A549 (cell line): ENCODE measurements around the gene ZNF101. TPM values are rescaled to one million over a fixed set of nuclear protein-coding genes. Genes with fewer than 3 reads are reported as not detected.

ENCODE experiments used
- ATAC-seq, 2 experiments: fragments of 200-7000 bp in 1 of 2; fragments of >200 bp in 1 of 2; cut with Nextera tagmentation in 1 of 2; cut with Tn5 transposase in 1 of 2; 3 replicates each; pipeline versions ENCODE4 v1.8.0 to v1.9.1; 2018 to 2020; ENCODE audit warnings: mild to moderate bottlenecking in 1 of 2, moderate library complexity in 1 of 2
- CTCF ChIA-PET: fragments of 300-600 bp; sonication (Branson Sonifier 250); formaldehyde crosslinking; extraction: SDS; loops from one replicate; lab custom pipeline; 2021; ENCODE audit warnings: antibody characterized with exemption, inconsistent platforms; lab: Yijun Ruan, JAX
- POLR2A ChIA-PET: fragments of 350-600 bp; formaldehyde crosslinking; extraction: SDS; loops from one replicate; lab custom pipeline; 2021; ENCODE audit warnings: antibody characterized with exemption, inconsistent platforms; lab: Yijun Ruan, JAX
- DNase-seq, 2 experiments: peaks; one replicate each; pipeline versions ENCODE4 v3.0.0 to v3.0.0-alpha.2; 2011 to 2016; ENCODE audit warnings: low read depth in 1 of 2, low spot score in 1 of 2
- FAIRE-seq: peaks from 2 replicates; lab custom pipeline; 2011; peaks lifted over from hg19 to GRCh38; lab: Jason Lieb, UNC
- H3K27ac ChIP-seq, 2 experiments: fragments of >200 bp; sonication (Bioruptor Twin); formaldehyde crosslinking; 3 replicates each; pipeline ENCODE4 v1.5.1; 2016 to 2017
- H3K4me1 ChIP-seq: fragments of >200 bp; sonication (Bioruptor Twin); formaldehyde crosslinking; 3 replicates; pipeline ENCODE4 v1.6.1; 2016
- H3K4me2 ChIP-seq: fragments of >200 bp; sonication (Bioruptor Twin); formaldehyde crosslinking; 3 replicates; pipeline ENCODE4 v1.6.1; 2016
- H3K4me3 ChIP-seq: fragments of >200 bp; sonication (Bioruptor Twin); formaldehyde crosslinking; 3 replicates; pipeline ENCODE4 v1.5.1; 2016
- H3K9me3 ChIP-seq: fragments of >200 bp; sonication (Bioruptor Twin); formaldehyde crosslinking; 3 replicates; pipeline ENCODE4 v1.6.1; 2016
- BCL3 ChIP-seq: fragments of >200 bp; sonication (Bioruptor Twin); formaldehyde crosslinking; IDR thresholded peaks from 3 replicates; pipeline ENCODE4 v1.6.1; 2016
- BHLHE40 ChIP-seq: IDR thresholded peaks from 2 replicates; pipeline ENCODE4 v1.6.1; 2012; ENCODE audit warnings: low read depth, low read length, inconsistent platforms
- CBX8 ChIP-seq: fragments of 200-600 bp; sonication (generic); IDR thresholded peaks from 2 replicates; pipeline ENCODE4 v1.6.1; 2016
- CEBPB ChIP-seq, 2 experiments: fragments of >200 bp in 1 of 2; sonication (Bioruptor Twin) in 1 of 2; formaldehyde crosslinking in 1 of 2; IDR thresholded peaks; 2 replicates each; pipeline ENCODE4 v1.6.1; 2012 to 2016
- CHD4 ChIP-seq: fragments of 200-600 bp; sonication (generic); IDR thresholded peaks from 2 replicates; pipeline ENCODE4 v1.6.1; 2016; ENCODE audit warnings: antibody characterized with exemption, mild to moderate bottlenecking, borderline replicate concordance
- CTCF ChIP-seq: fragments of >200 bp; sonication (Bioruptor Twin); formaldehyde crosslinking; IDR thresholded peaks from 3 replicates; pipeline ENCODE4 v1.5.1; 2016
- E2F6 ChIP-seq: IDR thresholded peaks from 2 replicates; pipeline ENCODE4 v1.6.1; 2012; ENCODE audit warnings: low read depth, borderline replicate concordance
- EHF ChIP-seq: fragments of 250-450 bp; sonication (Bioruptor Pico); IDR thresholded peaks from 2 replicates; pipeline ENCODE4 v1.5.0; 2020; ENCODE audit warnings: mild to moderate bottlenecking
- EHMT2 ChIP-seq: fragments of 200-600 bp; sonication (generic); IDR thresholded peaks from 2 replicates; pipeline ENCODE4 v1.6.1; 2016; ENCODE audit warnings: antibody characterized with exemption, low read depth, mild to moderate bottlenecking, moderate library complexity
- ESRRA ChIP-seq: fragments of 150-350 bp; IDR thresholded peaks from 2 replicates; pipeline ENCODE4 v1.6.1; 2014; ENCODE audit warnings: mild to moderate bottlenecking, low read length, borderline replicate concordance
- GATA3 ChIP-seq: IDR thresholded peaks from 2 replicates; pipeline ENCODE4 v1.6.1; 2012; ENCODE audit warnings: borderline replicate concordance
- HDAC2 ChIP-seq: fragments of 200-600 bp; sonication (generic); IDR thresholded peaks from 2 replicates; pipeline ENCODE4 v1.6.1; 2016
- HEYL ChIP-seq: fragments of 250-450 bp; sonication (Bioruptor Pico); IDR thresholded peaks from 2 replicates; pipeline ENCODE4 v1.8.0; 2021; ENCODE audit warnings: mild to moderate bottlenecking, moderate library complexity
- HOXB13 ChIP-seq: fragments of 250-450 bp; sonication (Bioruptor Pico); IDR thresholded peaks from 2 replicates; pipeline ENCODE4 v1.5.0; 2020; ENCODE audit warnings: low read depth, mild to moderate bottlenecking, moderate library complexity
- HOXB5 ChIP-seq: fragments of 250-450 bp; sonication (Bioruptor Pico); IDR thresholded peaks from 2 replicates; pipeline ENCODE4 v1.5.0; 2020; ENCODE audit warnings: mild to moderate bottlenecking, moderate library complexity
- JUN ChIP-seq, 2 experiments: fragments of >200 bp; sonication (Bioruptor Twin); formaldehyde crosslinking; IDR thresholded peaks; 2 replicates in 1 of 2; 3 replicates in 1 of 2; pipeline ENCODE4 v1.6.1; 2016 to 2017
- JUNB ChIP-seq: fragments of >200 bp; sonication (Bioruptor Twin); formaldehyde crosslinking; IDR thresholded peaks from 2 replicates; pipeline ENCODE4 v1.6.1; 2016
- KDM5A ChIP-seq: fragments of 200-600 bp; sonication (generic); IDR thresholded peaks from 2 replicates; pipeline ENCODE4 v1.6.1; 2016; ENCODE audit warnings: antibody characterized with exemption, mild to moderate bottlenecking
- MAZ ChIP-seq: fragments of 150-350 bp; IDR thresholded peaks from 2 replicates; pipeline ENCODE4 v1.6.1; 2014; ENCODE audit warnings: antibody characterized with exemption, low read depth, low read length, borderline replicate concordance
- MYC ChIP-seq: IDR thresholded peaks from 2 replicates; pipeline ENCODE4 v1.6.1; 2012; ENCODE audit warnings: mild to moderate bottlenecking, inconsistent platforms, low read length, improper control_type of control experiment, borderline replicate concordance
- POLR2A ChIP-seq: IDR thresholded peaks from 2 replicates; pipeline ENCODE4 v1.6.1; 2012; ENCODE audit warnings: mild to moderate bottlenecking, low read length
- SREBF2 ChIP-seq: fragments of 450-650 bp; IDR thresholded peaks from 2 replicates; pipeline ENCODE4 v1.6.1; 2014; ENCODE audit warnings: mild to moderate bottlenecking, moderate library complexity
- TFCP2L1 ChIP-seq: fragments of 250-450 bp; sonication (Bioruptor Pico); IDR thresholded peaks from 2 replicates; pipeline ENCODE4 v1.5.0; 2021; ENCODE audit warnings: mild to moderate bottlenecking
- TP53 ChIP-seq: fragments of 250-450 bp; sonication (Bioruptor Pico); IDR thresholded peaks from 2 replicates; pipeline ENCODE4 v1.5.0; 2021; ENCODE audit warnings: mild to moderate bottlenecking, moderate library complexity
- ZC3H11A ChIP-seq: fragments of 450-650 bp; IDR thresholded peaks from 2 replicates; pipeline ENCODE4 v1.6.1; 2014; ENCODE audit warnings: antibody characterized with exemption, mild to moderate bottlenecking
- ZNF302 ChIP-seq: fragments of 250-450 bp; sonication (Bioruptor Pico); IDR thresholded peaks from 2 replicates; pipeline ENCODE4 v1.9.0; 2021; ENCODE audit warnings: inconsistent platforms, mild to moderate bottlenecking, moderate library complexity
- WGBS: methylation state at CpG from one replicate; pipeline ENCODE4 v1.1.6; 2017; ENCODE audit errors: missing lambda C conversion rate; 5-methylcytosine and 5-hydroxymethylcytosine counted together
- polyA plus RNA-seq, 4 experiments: library from polyadenylated mRNA; depleted of rRNA in 3 of 4; stranded (reverse); fragments of >200 nt; fragmentation: RNase III in 1 of 4; extraction: RNeasy Plus Mini Kit Qiagen cat#74134 plus additional on column Dnase treatment in 1 of 4; gene quantifications; 2 replicates in 3 of 4; 3 replicates in 1 of 4; pipeline ENCODE4 v1.2.3, GENCODE V29; 2011 to 2017
- TF ChIP-seq, protein P1 (sequence below): IDR thresholded peaks from 2 replicates; pipeline ENCODE4 v1.6.1; 2012
- TF ChIP-seq, protein P2 (sequence below): IDR thresholded peaks from 2 replicates; pipeline ENCODE4 v1.6.1; 2012
- TF ChIP-seq, protein P3 (sequence below): fragments of 250-450 bp; sonication (Bioruptor Pico); IDR thresholded peaks from 2 replicates; pipeline ENCODE4 v1.5.0; 2021; ENCODE audit warnings: mild to moderate bottlenecking, moderate library complexity, borderline replicate concordance

Gene ZNF101
- polyA plus RNA-seq, 2 of the 4 experiments (the other 2 are of a cell fraction) = 4.9 to 7.4 TPM

- ATAC-seq = no peak
- H3K9me3 ChIP-seq = no peaks in the 10 kb centered on the region
- no peaks in the 10 kb centered on the region for H3K4me1 ChIP-seq
- no peak for DNase-seq
- WGBS = 90% methylated on average over 11 of the region's 24 CpGs
- ChIA-PET POLR2A (no interaction called here), CTCF (interaction anchor here (1.1 to 4.7 kb wide), 3 partner anchors 8 to 121 kb away, joined by 3 to 28 read pairs (median 17); partner anchors contain the start of gene GMIP)
- FAIRE-seq = no peak
- no peak overlapping the region for H3K4me3 ChIP-seq
- TF ChIP-seq SREBF2 (no peak), JUNB (no peak), MYC (no peak), HOXB5 (CRISPR knock-in tag) (no peak), HOXB13 (CRISPR knock-in tag) (no peak), MAZ (no peak), POLR2A (no peak), EHF (CRISPR knock-in tag) (no peak), CEBPB (IDR thresholded peaks at IDR 0.05) (no peak), TP53 (no peak), BHLHE40 (no peak), ZC3H11A (no peak), EHMT2 (no peak), TFCP2L1 (CRISPR knock-in tag) (no peak), HEYL (CRISPR knock-in tag) (no peak), JUN (IDR thresholded peaks at IDR 0.05) (no peak), CBX8 (no peak), ZNF302 (no peak), CTCF (no peak)
- TF ChIP-seq, protein P1, sequence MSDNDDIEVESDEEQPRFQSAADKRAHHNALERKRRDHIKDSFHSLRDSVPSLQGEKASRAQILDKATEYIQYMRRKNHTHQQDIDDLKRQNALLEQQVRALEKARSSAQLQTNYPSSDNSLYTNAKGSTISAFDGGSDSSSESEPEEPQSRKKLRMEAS = no peak
- no peak overlapping the region for H3K4me2 ChIP-seq
- no peak overlapping the region for H3K27ac ChIP-seq
Observed at GRCh38 chr19:19652482-19653295, 15.9 kb upstream of the ZNF101 start.

GRCh38 chr19:19653597-19654147 lies 15.0 kb upstream of the ZNF101 start:
- CTCF ChIA-PET = interaction anchor here (1.1 to 4.7 kb wide), 3 partner anchors 8 to 121 kb away, joined by 3 to 28 read pairs (median 8); partner anchors contain the start of gene GMIP
- no peak for FAIRE-seq
- POLR2A ChIA-PET = no interaction called here

More at GRCh38 chr19:19653597-19654147, 15.0 kb upstream of the ZNF101 start:
- TF ChIP-seq CHD4 (no peak), HEYL (CRISPR knock-in tag) (no peak), BCL3 (no peak), ESRRA (no peak), GATA3 (no peak), MYC (no peak), ZNF302 (no peak), KDM5A (no peak), E2F6 (no peak), HDAC2 (no peak)
- TF ChIP-seq, protein P2, sequence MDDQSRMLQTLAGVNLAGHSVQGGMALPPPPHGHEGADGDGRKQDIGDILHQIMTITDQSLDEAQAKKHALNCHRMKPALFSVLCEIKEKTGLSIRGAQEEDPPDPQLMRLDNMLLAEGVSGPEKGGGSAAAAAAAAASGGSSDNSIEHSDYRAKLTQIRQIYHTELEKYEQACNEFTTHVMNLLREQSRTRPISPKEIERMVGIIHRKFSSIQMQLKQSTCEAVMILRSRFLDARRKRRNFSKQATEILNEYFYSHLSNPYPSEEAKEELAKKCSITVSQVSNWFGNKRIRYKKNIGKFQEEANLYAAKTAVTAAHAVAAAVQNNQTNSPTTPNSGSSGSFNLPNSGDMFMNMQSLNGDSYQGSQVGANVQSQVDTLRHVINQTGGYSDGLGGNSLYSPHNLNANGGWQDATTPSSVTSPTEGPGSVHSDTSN = no peak
- TF ChIP-seq, protein P3, sequence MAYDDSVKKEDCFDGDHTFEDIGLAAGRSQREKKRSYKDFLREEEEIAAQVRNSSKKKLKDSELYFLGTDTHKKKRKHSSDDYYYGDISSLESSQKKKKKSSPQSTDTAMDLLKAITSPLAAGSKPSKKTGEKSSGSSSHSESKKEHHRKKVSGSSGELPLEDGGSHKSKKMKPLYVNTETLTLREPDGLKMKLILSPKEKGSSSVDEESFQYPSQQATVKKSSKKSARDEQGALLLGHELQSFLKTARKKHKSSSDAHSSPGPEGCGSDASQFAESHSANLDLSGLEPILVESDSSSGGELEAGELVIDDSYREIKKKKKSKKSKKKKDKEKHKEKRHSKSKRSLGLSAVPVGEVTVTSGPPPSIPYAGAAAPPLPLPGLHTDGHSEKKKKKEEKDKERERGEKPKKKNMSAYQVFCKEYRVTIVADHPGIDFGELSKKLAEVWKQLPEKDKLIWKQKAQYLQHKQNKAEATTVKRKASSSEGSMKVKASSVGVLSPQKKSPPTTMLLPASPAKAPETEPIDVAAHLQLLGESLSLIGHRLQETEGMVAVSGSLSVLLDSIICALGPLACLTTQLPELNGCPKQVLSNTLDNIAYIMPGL (CRISPR knock-in tag) = no peak
- no peak for ATAC-seq
- WGBS = 89% methylated on average over 17 of the region's 23 CpGs
- H3K4me1 ChIP-seq = no peaks in the 10 kb centered on the region
- no peak overlapping the region for H3K27ac ChIP-seq
- H3K9me3 ChIP-seq = no peaks in the 10 kb centered on the region
- no peak overlapping the region for H3K4me3 ChIP-seq
- no peak for DNase-seq
- no peak overlapping the region for H3K4me2 ChIP-seq
